Naive thymus-derived CD4-positive, alpha-beta T cell (primary cell): Measurements from ENCODE around the gene HNRNPA1. TPM values are rescaled to one million over a fixed set of nuclear protein-coding genes. Genes with fewer than 3 reads are reported as not detected.
"Not testable (repeated sequence)": the region's sequence is repeated elsewhere in the genome, so short reads cannot be mapped to it uniquely, and the experiment has no call there.

Experiments used
- ATAC-seq: fragments of 150-1000 bp; cut with Tn5 transposase; 2 replicates; pipeline ENCODE4 v1.10.0; 2021; ENCODE audit warnings: mild to moderate bottlenecking, moderate library complexity
- CTCF ChIA-PET: fragments of 350-600 bp; sonication (Branson Sonifier 250); formaldehyde crosslinking; loops from one replicate; lab custom pipeline; 2021; ENCODE audit warnings: antibody characterized with exemption; lab: Charles Lee
- POLR2A ChIA-PET: fragments of 350-600 bp; sonication (Branson Sonifier 250); formaldehyde crosslinking; loops from one replicate; lab custom pipeline; 2021; ENCODE audit warnings: antibody characterized with exemption, inconsistent platforms; lab: Charles Lee
- DNase-seq, 9 donors: peaks; one replicate each; pipeline versions ENCODE4 v3.0.0 to v3.0.0-alpha.2; 2020 to 2022; ENCODE audit warnings: mixed read lengths in 1 of 9
- H3K27ac ChIP-seq: one replicate; pipeline ENCODE4 v1.7.0; 2013; ENCODE audit warnings: mild to moderate bottlenecking, low read depth, low read length, moderate library complexity
- H3K27me3 ChIP-seq, 2 donors: one replicate each; pipeline ENCODE4 v1.7.0; 2013; ENCODE audit warnings: low read length in 2 of 2, mild to moderate bottlenecking in 2 of 2, moderate library complexity in 2 of 2; ENCODE audit not compliant: control insufficient read depth in 2 of 2, insufficient read depth in 2 of 2
- H3K36me3 ChIP-seq, 3 experiments: 1 replicate in 2 of 3; 2 replicates in 1 of 3; pipeline ENCODE4 v1.7.0; 2013; ENCODE audit warnings: low read length in 3 of 3, mild to moderate bottlenecking in 3 of 3, moderate library complexity in 1 of 3; ENCODE audit not compliant: insufficient read depth in 3 of 3, control insufficient read depth in 2 of 3
- H3K4me1 ChIP-seq, 2 donors: one replicate each; pipeline ENCODE4 v1.7.0; 2013; ENCODE audit warnings: low read length in 2 of 2, mild to moderate bottlenecking in 2 of 2, moderate library complexity in 1 of 2; ENCODE audit not compliant: control insufficient read depth in 2 of 2, insufficient read depth in 2 of 2
- H3K4me3 ChIP-seq: 2 replicates; pipeline ENCODE4 v1.7.0; 2013; ENCODE audit warnings: mild to moderate bottlenecking, low read length
- H3K9me3 ChIP-seq, 3 experiments: 1 replicate in 2 of 3; 2 replicates in 1 of 3; pipeline ENCODE4 v1.7.0; 2013; ENCODE audit warnings: low read length in 3 of 3; ENCODE audit not compliant: control insufficient read depth in 2 of 3
- H3K27ac Mint-ChIP-seq, 9 donors: one replicate each; pipeline ENCODE4 v1.8.0; 2020 to 2022; ENCODE audit warnings: mixed read lengths in 9 of 9, mild to moderate bottlenecking in 8 of 9, moderate library complexity in 5 of 9, inconsistent platforms in 2 of 9
- H3K27me3 Mint-ChIP-seq, 5 donors: one replicate each; pipeline ENCODE4 v1.8.0; 2021 to 2022; ENCODE audit warnings: mixed read lengths in 5 of 5, mild to moderate bottlenecking in 1 of 5
- H3K36me3 Mint-ChIP-seq, 5 donors: one replicate each; pipeline ENCODE4 v1.8.0; 2020 to 2022; ENCODE audit warnings: mixed read lengths in 5 of 5, mild to moderate bottlenecking in 3 of 5, inconsistent platforms in 1 of 5
- H3K4me1 Mint-ChIP-seq, 7 donors: one replicate each; pipeline ENCODE4 v1.8.0; 2020 to 2022; ENCODE audit warnings: mixed read lengths in 7 of 7, mild to moderate bottlenecking in 3 of 7, inconsistent platforms in 1 of 7
- H3K4me3 Mint-ChIP-seq, 10 donors: one replicate each; pipeline ENCODE4 v1.8.0; 2020 to 2022; ENCODE audit warnings: mild to moderate bottlenecking in 10 of 10, mixed read lengths in 10 of 10, moderate library complexity in 6 of 10, inconsistent platforms in 2 of 10
- H3K9me3 Mint-ChIP-seq, 11 donors: one replicate each; pipeline ENCODE4 v1.8.0; 2020 to 2022; ENCODE audit warnings: mixed read lengths in 11 of 11, mild to moderate bottlenecking in 4 of 11, inconsistent platforms in 1 of 11, moderate library complexity in 1 of 11
- intact Hi-C, 2 donors: fragments of 100-400 bp; cut with micrococcal nuclease; formaldehyde crosslinking; loops; one replicate each; pipeline ENCODE4 v1.15.1; 2023
- polyA plus RNA-seq, 2 donors: library from polyadenylated mRNA; unstranded; fragments of 300-500 nt; fragmentation: Illumina TruSeq; gene quantifications; one replicate each; pipeline ENCODE4 v1.2.3, GENCODE V29; 2021
- total RNA-seq, 6 experiments: library from RNA in 5 of 6; stranded (reverse) in 5 of 6; gene quantifications; 1 replicate in 5 of 6; 2 replicates in 1 of 6; pipeline ENCODE4 v1.2.3 and lab custom pipeline; 2021 to 2026

Gene HNRNPA1
- total and polyA plus RNA-seq, 7 experiments from 2014 or later = 933 to 1,660 (median 1,045) TPM

GRCh38 chr12:54324617-54325441 is 44.3 kb downstream of the HNRNPA1 start, which contains the start of gene COPZ1:
TSS of gene COPZ1 (plus strand) at chr12:54325131. CDS start at chr12:54325164, 33 bp downstream.
- ATAC-seq (peak; percentile 97), DNase-seq (peak; percentile 69 to 98 (median 94))
- POLR2A ChIA-PET = interaction anchor here (0.6 to 3.0 kb wide), 10 partner anchors 10 to 1602 kb away, joined by 3 to 38 read pairs (median 4); partner anchors contain the start of genes CBX5 and HNRNPA1
- Mint-ChIP-seq H3K9me3 (peaks cover 0 to 2% (median 0%) of the 10 kb centered on the region in 11 donors), H3K27me3 (no peaks in the 10 kb centered on the region), H3K4me1 (peaks cover 8 to 46% (median 42%) of the 10 kb centered on the region in 7 donors), H3K4me3 (peak within 1 kb of the TSS; percentile 87 to 100 (median 95)), H3K36me3 (peaks cover 0 to 5% (median 0%) of the 10 kb centered on the region in 5 donors), H3K27ac (peak within 1 kb of the TSS; percentile 91 to 99 (median 95))
- Histone ChIP-seq H3K36me3 (no peaks in the 10 kb centered on the region), H3K27ac (peak within 1 kb of the TSS; percentile 80), H3K4me1 (peaks cover 4 to 22% of the 10 kb centered on the region in 2 donors), H3K27me3 (no peaks in the 10 kb centered on the region), H3K4me3 (peak within 1 kb of the TSS; percentile 95), H3K9me3 (no peaks in the 10 kb centered on the region)
- intact Hi-C loops = loop anchor here (1.0 to 2.0 kb wide), 9 partner anchors 31 to 598 kb away; partner anchors contain the start of genes CALCOCO1 (in 2 of the 2), CBX5 (in 2 of the 2) and HNRNPA1 (in 2 of the 2)
- CTCF ChIA-PET = interaction anchor here (0.7 to 1.9 kb wide), 16 partner anchors 10 to 73 kb away, joined by 3 to 13 read pairs (median 4); partner anchors contain the start of gene CBX5

- H3K9me3 Mint-ChIP-seq, H3K36me3 Mint-ChIP-seq, H3K27me3 ChIP-seq, ATAC-seq, H3K36me3 ChIP-seq, H3K27me3 Mint-ChIP-seq, H3K9me3 ChIP-seq, DNase-seq: not testable (repeated sequence)
- Mint-ChIP-seq H3K4me3 (peak overlapping the region; percentile 87 to 100 (median 95)), H3K27ac (peak overlapping the region; percentile 91 to 99 (median 95)), H3K4me1 (peaks cover 16 to 53% (median 49%) of the 10 kb centered on the region in 7 donors)
- intact Hi-C loops = loop anchor here (1.0 to 2.0 kb wide), 6 partner anchors 34 to 598 kb away; partner anchors contain the start of genes CBX5 (in 2 of the 2), HNRNPA1 (in 2 of the 2) and CALCOCO1 (in 1 of the 2)
- Histone ChIP-seq H3K27ac (peak overlapping the region; percentile 80), H3K4me3 (peak overlapping the region; percentile 95), H3K4me1 (peaks cover 7 to 30% of the 10 kb centered on the region in 2 donors)
- CTCF ChIA-PET = interaction anchor here (0.7 to 1.9 kb wide), 17 partner anchors 9 to 74 kb away, joined by 3 to 13 read pairs (median 4); partner anchors contain the start of gene CBX5
- POLR2A ChIA-PET = interaction anchor here (1.0 to 3.0 kb wide), 7 partner anchors 9 to 1601 kb away, joined by 3 to 38 read pairs (median 5); partner anchors contain the start of genes CBX5 and HNRNPA1
Observed at GRCh38 chr12:54325442-54326109, 45.0 kb downstream of the HNRNPA1 start.

- Histone ChIP-seq H3K36me3 (no peaks in the 10 kb centered on the region), H3K27ac (peak overlapping the region; percentile 37)
Observed at GRCh38 chr12:54328595-54329337, 48.2 kb downstream of the HNRNPA1 start.

GRCh38 chr12:54329759-54330158 is 49.2 kb downstream of the HNRNPA1 start:
- Mint-ChIP-seq H3K27ac (peak overlapping the region; percentile 60 to 95 (median 82)), H3K4me3 (peak overlapping the region in 3 of 10 donors; percentile 6 to 34 (median 16)), H3K36me3 (peaks cover 0 to 9% (median 0%) of the 10 kb centered on the region in 5 donors), H3K4me1 (peaks cover 21 to 83% (median 63%) of the 10 kb centered on the region in 7 donors), H3K9me3 (peaks cover 0 to 2% (median 0%) of the 10 kb centered on the region in 11 donors), H3K27me3 (no peaks in the 10 kb centered on the region)
- no peak for DNase-seq
- no peaks in the 10 kb centered on the region for H3K36me3 ChIP-seq
- no peaks in the 10 kb centered on the region for H3K27me3 ChIP-seq
- no peaks in the 10 kb centered on the region for H3K9me3 ChIP-seq
- ATAC-seq = no peak
- ChIA-PET CTCF (no interaction called here), POLR2A (interaction anchor here (0.7 to 2.4 kb wide), 6 partner anchors 21 to 1439 kb away, joined by 3 to 7 read pairs (median 3); partner anchors contain the start of genes CBX5 and HNRNPA1)
- peak overlapping the region; percentile 46 for H3K27ac ChIP-seq
- H3K4me3 ChIP-seq = no peak overlapping the region
- H3K4me1 ChIP-seq = peaks cover 20 to 60% of the 10 kb centered on the region in 2 donors
- intact Hi-C loops = no loop called here

More at GRCh38 chr12:54328595-54329337, 48.2 kb downstream of the HNRNPA1 start:
- Histone ChIP-seq H3K4me3 (no peak overlapping the region), H3K4me1 (peaks cover 20 to 59% of the 10 kb centered on the region in 2 donors), H3K27me3 (no peaks in the 10 kb centered on the region), H3K9me3 (no peaks in the 10 kb centered on the region)
- Mint-ChIP-seq H3K36me3 (peaks cover 0 to 9% (median 0%) of the 10 kb centered on the region in 5 donors), H3K27me3 (no peaks in the 10 kb centered on the region), H3K27ac (peak overlapping the region; percentile 44 to 90 (median 80)), H3K4me1 (peaks cover 17 to 84% (median 69%) of the 10 kb centered on the region in 7 donors), H3K9me3 (peaks cover 0 to 2% (median 0%) of the 10 kb centered on the region in 11 donors), H3K4me3 (peak overlapping the region in 8 of 10 donors; percentile 3 to 68 (median 52))
- DNase-seq (no peak), ATAC-seq (no peak)
- POLR2A ChIA-PET = interaction anchor here (0.8 to 1.0 kb wide), 4 partner anchors 13 to 48 kb away, joined by 3 to 7 read pairs (median 3); partner anchors contain the start of gene HNRNPA1
- CTCF ChIA-PET = interaction anchor here (0.6 to 0.8 kb wide), 2 partner anchors 9 to 135 kb away, joined by 3 to 4 read pairs; no protein-coding TSS in a partner anchor
- intact Hi-C loops = no loop called here

DNA sequence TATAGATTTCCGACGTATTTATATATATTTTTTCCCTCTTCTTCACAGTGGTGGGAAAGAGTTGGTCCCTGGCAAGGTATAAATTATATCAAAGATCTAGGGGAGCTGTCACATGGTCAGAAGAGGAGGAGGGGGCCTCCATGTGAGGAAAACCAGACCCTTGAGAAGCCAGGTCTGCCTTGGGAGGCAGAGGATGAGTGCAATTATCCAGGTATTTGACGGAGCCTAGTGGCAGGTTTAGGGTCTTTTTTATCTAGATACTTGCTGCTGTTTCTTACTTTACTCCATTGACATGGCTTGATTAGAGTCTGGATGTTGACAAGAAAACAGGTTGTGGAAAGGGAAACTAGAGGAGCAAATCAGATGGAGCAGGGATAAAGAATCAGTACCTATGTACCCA is 49.9 kb downstream of the HNRNPA1 start:
- POLR2A ChIA-PET = interaction anchor here (0.7 to 2.4 kb wide), 4 partner anchors 21 to 1438 kb away, joined by 3 to 7 read pairs (median 3); partner anchors contain the start of genes CBX5 and HNRNPA1
- Mint-ChIP-seq H3K27me3 (no peaks in the 10 kb centered on the region), H3K4me1 (peaks cover 25 to 82% (median 57%) of the 10 kb centered on the region in 7 donors), H3K27ac (peak overlapping the region; percentile 68 to 95 (median 85)), H3K36me3 (peaks cover 0 to 9% (median 0%) of the 10 kb centered on the region in 5 donors), H3K9me3 (no peaks in the 10 kb centered on the region), H3K4me3 (peak overlapping the region in 8 of 10 donors; percentile 10 to 71 (median 62))
- ATAC-seq (no peak), DNase-seq (no peak)
- H3K27ac ChIP-seq = peak overlapping the region; percentile 46
- no peak overlapping the region for H3K4me3 ChIP-seq
- no peaks in the 10 kb centered on the region for H3K27me3 ChIP-seq
- H3K4me1 ChIP-seq = peaks cover 19 to 58% of the 10 kb centered on the region in 2 donors
- H3K36me3 ChIP-seq = no peaks in the 10 kb centered on the region
- CTCF ChIA-PET = no interaction called here
- intact Hi-C loops = no loop called here
- H3K9me3 ChIP-seq = no peaks in the 10 kb centered on the region
